Measurements from ENCODE around the gene NR2F2. TPM values are rescaled to one million over a fixed set of nuclear protein-coding genes. Genes with fewer than 3 reads are reported as not detected.

NR2F2 gene
- total and polyA plus RNA-seq, 10 donors: 18.6 to 256 (median 111) TPM

- WGBS, 5 donors: 5 to 8% (median 5%) methylated on average over 17 of the region's 17 CpGs
- intact Hi-C loops (cut with DNase I; ENCODE audit: low total_unique reads): no loop called here
Observed at GRCh38 chr15:96325541-96326327, 4.8 kb upstream of the NR2F2 start.

GRCh38 chr15:96326328-96327154 lies 4.0 kb upstream of the NR2F2 start:
- H3K4me1 ChIP-seq: peaks cover 0 to 47% (median 11%) of the 10 kb centered on the region in 6 donors
- peaks cover 0 to 99% (median 39%) of the 10 kb centered on the region in 7 donors for H3K27me3 ChIP-seq (replicated peaks in 1 of 7)
- TF ChIP-seq POLR2AphosphoS5 (IDR thresholded peaks at IDR 0.05) (peak; percentile 13 to 70 (median 53)), CTCF (IDR thresholded peaks at IDR 0.05 in 8 of 11, conservative IDR thresholded peaks at IDR 0.05 in 3 of 11) (no peak), POLR2A (IDR thresholded peaks at IDR 0.05) (no peak)
- intact Hi-C loops (cut with DNase I; ENCODE audit: low total_unique reads): no loop called here
- peak overlapping the region; percentile 24 to 96 (median 90) for H3K27ac ChIP-seq
- WGBS, 5 donors: 3 to 5% (median 4%) methylated on average over 35 to 36 of the region's 36 CpGs
- no peaks in the 10 kb centered on the region for H3K36me3 ChIP-seq
- DNase-seq: no peak
- H3K4me3 ChIP-seq: peak overlapping the region; percentile 24 to 80 (median 39)
- peaks cover 0 to 6% (median 0%) of the 10 kb centered on the region in 8 donors for H3K9me3 ChIP-seq

More at GRCh38 chr15:96325541-96326327, 4.8 kb upstream of the NR2F2 start:
- H3K27ac ChIP-seq: peak overlapping the region; percentile 24 to 96 (median 90)
- TF ChIP-seq CTCF (IDR thresholded peaks at IDR 0.05 in 8 of 11, conservative IDR thresholded peaks at IDR 0.05 in 3 of 11) (no peak), POLR2AphosphoS5 (IDR thresholded peaks at IDR 0.05) (no peak), POLR2A (IDR thresholded peaks at IDR 0.05) (no peak)
- peak overlapping the region; percentile 24 to 80 (median 39) for H3K4me3 ChIP-seq
- peaks cover 0 to 6% (median 0%) of the 10 kb centered on the region in 8 donors for H3K9me3 ChIP-seq
- H3K4me1 ChIP-seq: peaks cover 0 to 46% (median 11%) of the 10 kb centered on the region in 6 donors
- DNase-seq: no peak
- peaks cover 0 to 100% (median 43%) of the 10 kb centered on the region in 7 donors for H3K27me3 ChIP-seq (replicated peaks in 1 of 7)
- no peaks in the 10 kb centered on the region for H3K36me3 ChIP-seq

- Histone ChIP-seq H3K4me1 (peaks cover 0 to 44% (median 11%) of the 10 kb centered on the region in 6 donors), H3K9me3 (peaks cover 0 to 11% (median 0%) of the 10 kb centered on the region in 8 donors), H3K4me3 (peak overlapping the region; percentile 24 to 80 (median 39)), H3K36me3 (no peaks in the 10 kb centered on the region), H3K27me3 (replicated peaks in 1 of 7) (peaks cover 0 to 99% (median 39%) of the 10 kb centered on the region in 7 donors), H3K27ac (peak overlapping the region; percentile 24 to 96 (median 90))
- WGBS, 5 donors: 3 to 6% (median 4%) methylated on average over 14 of the region's 14 CpGs
- intact Hi-C loops (cut with DNase I; ENCODE audit: low total_unique reads): no loop called here
- DNase-seq: no peak
- TF ChIP-seq CTCF (IDR thresholded peaks at IDR 0.05 in 8 of 11, conservative IDR thresholded peaks at IDR 0.05 in 3 of 11) (peak in 8 of 11 experiments; percentile 21 to 65 (median 54)), POLR2AphosphoS5 (IDR thresholded peaks at IDR 0.05) (no peak), POLR2A (IDR thresholded peaks at IDR 0.05) (peak in 1 of 3 donors; percentile 29)
Observed at GRCh38 chr15:96327155-96327741, 3.3 kb upstream of the NR2F2 start.

Data from spleen (tissue), 11 donors.